NCI-H1436 (cell line): ENCODE measurements around the gene PREX1.
"Not testable (repeated sequence)": the region's sequence is repeated elsewhere in the genome, so short reads cannot be mapped to it uniquely, and the experiment has no call there.

Source experiments
- DNase-seq: peaks from one replicate; lab custom pipeline; 2025; lab: John Stamatoyannopoulos, UW

PREX1 gene

DNA sequence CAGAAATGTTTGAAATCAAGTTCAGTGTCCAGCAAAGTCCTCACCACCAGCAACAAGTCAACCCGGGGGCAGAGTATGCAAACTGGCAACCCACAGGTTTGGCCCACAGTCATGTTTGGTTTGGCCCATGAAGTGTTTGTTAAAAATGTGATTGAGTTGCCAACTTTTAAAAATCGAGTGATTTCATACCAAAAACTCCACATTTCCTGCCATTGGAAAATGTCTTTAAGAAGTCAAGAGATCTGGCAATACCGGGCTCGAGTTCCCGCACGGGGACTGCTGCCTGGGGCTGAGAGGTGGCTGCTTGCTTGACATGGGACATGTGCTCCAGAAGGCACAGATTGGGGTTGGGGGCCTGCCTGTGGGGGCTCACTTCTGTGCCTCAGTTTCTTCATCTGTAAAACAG lies 36.1 kb downstream of the PREX1 start:
- no peak for DNase-seq

DNA sequence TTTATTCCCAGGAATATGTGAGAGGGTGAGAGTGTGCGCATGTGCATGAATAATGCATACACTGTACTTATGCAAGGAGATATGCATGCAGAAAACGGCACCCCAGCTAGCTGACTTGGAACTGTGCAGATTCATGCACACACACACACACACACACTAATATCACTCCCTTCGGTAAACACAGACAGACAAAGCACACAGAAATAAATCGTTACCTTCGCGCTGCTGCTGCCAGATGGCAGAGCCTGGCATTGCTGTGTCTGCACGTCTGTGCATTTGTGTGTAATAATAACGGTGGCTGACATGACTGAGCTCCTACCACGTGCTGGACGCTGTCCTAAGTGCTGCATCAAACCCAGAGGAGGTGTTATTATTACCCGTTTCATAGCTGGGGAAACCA lies 36.8 kb downstream of the PREX1 start:
- DNase-seq: peak; percentile 12

DNA sequence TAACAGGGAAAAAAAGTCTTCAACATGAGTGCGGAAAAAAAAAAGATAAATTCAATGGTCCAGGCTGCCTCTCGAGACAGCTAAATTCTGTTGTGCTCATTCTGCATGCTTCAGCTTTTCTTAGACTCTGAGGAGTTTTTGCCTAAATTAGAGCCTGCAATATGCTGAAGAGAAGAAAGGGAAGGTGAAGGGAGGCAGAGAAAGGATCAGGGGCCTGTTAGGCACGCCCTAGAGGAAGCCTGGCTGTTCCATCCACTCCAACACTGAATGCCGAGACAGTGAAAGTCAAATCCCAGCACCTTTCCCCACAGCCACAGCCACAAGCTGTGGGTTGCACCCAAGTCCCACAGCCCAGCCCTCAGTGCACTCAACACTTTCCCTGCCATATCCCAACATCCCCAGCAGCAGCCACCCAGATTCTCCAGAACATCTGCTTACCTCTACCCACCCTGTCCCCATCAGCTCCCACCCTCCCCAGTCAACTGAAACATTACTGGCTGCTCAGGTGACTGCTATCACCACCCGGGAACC lies 37.3 kb downstream of the PREX1 start:
- no peak for DNase-seq

DNA sequence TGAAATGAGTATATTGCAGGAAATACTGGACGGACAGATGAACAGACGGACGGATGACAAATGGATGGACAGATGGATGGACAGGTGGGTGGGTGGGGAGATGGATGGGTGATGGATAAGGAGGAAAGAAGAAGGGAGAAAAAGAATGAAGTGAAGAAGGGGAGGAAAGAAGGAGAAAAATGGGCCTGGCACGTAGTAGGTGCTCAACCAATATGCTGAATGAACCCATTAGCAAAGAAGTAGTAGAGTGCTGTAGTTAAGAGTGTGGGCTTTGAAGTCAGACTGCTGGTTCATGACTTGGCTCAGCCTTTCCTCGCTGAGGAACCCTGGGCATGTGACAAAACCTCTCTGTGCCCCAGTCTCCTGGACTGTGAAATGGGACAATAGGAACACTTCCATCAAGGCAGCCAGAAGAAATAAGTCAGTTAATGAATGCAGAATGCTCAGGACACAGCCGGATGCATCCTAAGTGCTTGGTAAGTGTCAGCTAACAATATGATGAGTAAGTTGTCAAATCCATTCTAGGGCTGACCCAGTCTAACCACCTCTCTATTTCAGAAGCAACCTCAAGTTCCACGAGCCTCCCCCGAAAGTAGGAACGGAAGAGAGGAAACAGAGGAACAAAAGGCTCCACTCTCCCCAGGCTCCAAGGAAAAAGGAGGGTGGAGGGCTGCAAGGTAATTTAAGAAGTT lies 37.9 kb downstream of the PREX1 start:
- no peak for DNase-seq

DNA sequence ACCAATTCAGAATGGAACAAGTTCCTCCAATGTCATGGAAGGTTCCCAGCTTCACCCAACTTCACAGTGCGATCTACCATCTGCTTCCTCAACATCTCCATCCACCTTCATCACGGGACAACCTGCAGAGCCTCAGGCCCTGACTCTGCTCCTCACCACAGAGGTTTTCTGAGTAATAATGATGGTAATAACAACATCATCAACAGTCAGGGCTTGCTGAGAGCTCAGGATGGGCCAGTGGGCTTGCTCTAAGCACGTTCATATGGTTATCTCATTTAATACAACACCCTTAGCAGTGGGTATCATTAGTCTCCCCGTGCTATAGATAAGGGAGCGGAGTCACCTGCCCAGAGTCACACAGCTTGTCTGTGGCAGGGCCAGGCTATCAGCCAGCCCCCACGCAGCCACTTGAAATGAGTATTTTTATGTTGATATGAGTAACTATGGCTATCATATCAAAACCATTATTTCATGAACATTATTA lies 38.6 kb downstream of the PREX1 start:
- no peak for DNase-seq

DNA sequence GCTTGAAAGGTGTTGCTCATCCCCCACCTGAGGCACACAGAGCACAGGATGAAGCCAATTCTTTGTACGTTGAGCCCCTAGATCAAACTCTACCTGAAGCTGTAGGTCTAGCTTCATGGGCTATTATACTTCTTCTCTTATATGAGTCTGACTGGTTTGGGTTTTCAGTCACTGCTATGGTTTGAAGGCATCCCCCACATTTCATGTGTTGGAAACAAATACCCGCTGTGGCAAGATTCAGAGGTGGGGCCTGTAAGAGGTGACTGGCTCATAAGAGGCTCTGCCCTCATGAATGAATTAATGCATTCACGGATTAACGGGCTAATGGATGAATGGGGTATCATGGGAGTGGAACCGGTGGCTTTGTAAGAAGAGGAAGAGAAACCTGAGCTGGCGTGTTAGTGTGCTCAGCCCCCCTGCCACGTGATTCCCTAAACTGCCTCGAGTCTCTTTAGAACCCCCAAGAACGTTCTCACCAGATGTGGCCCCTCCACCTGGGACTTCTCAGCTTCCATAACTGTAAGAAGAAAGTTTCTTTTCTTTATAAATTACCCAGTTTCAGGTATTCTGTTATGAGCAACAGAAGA lies 39.2 kb downstream of the PREX1 start:
- DNase-seq: no peak

DNA sequence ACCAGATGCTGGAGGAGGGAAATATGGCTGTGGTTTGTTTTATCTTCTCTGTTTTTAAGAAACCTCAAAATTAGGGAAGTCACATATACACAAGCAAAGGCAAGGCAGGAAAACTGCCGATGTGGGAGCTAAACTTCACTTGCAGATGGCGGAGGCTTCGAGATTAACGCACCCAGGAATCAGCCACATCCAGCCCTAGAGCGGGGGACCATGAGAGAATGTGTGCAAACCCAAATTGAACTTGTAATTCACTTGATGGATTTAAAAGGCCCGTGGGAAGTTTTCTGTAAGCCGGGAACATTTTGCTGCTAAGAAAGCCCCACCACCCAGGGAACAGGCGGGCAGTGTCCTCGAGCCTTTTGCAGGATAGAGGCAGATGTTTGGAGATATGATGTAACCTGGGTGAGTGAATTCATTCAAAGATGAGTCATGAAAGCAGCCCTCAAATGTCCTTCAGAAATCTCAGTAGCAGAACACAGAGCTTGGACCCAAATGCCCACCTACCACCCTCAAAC lies 39.9 kb downstream of the PREX1 start:
- DNase-seq: no peak

DNA sequence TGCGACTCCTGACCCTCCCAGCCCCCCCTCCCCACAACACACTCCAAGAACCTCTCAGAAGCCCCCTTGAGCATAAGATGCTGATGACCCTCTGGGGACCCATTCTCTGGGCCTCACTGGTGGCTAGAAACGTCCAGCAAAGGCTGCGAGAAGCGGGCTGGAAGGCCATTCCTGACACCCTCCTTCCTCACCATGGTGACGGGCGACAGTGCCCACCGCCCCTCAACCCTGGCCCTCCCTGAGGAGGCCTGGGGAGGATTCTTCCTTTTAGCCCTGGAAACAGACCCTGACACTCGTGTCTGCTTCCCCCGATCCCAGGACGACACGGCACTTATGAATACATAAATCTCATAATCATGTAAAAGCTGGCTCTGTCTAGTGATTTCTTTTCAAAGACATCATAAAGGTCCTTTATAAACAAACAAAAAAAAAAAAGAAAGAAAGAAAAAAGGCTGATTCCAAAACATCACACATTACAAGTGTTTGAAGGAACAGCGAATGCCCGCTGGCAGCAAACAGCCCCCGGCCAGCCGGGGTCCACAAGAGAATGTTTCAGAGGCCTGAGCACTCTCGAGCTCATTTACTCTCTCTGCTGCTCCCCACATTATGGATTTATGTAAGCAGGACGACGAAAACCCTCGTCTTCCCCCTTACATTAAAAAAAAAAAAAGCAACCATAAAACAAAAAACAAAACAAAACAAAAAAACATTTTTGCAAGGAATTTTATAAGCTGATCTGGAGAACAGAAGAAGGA lies 40.7 kb downstream of the PREX1 start:
- DNase-seq: no peak

DNA sequence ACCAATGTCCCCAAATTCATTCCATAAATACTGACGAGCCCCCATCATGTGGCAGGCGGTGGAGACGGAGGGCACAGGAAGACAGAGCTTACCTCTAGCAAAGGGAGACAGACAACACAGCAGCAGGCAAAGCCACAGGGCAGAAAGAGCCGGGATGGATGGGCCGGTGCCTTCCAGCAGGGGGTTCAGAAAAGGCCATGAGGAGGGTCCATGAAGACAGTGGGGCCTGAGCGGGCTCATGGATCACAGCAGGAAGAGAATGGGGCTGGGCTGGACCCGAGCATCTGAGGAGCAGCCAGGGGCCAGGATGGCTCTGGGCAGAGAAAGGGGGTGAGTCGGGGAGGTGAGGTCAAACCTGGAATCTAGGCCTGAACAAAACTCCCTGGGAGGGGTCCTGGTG lies 42.0 kb downstream of the PREX1 start:
- no peak for DNase-seq

DNA sequence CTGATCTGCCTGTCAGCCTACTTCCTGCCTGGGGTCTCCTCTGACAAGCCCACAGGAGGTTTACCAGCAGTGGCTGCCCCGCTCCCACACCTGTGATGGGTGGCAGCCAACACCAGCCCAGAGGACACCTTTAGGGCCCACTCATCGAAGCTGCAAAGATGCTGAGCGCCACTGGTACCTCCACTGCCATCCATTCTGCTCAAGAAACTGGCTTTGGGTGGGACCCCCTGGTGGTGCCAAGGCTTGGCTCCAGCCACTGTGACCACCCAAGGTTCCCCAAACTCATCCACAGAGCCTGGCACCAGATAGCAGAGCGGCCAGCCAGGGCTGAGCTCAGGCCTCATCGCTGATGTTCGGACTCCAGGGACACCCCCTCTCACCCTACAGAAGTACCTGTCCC lies 42.5 kb downstream of the PREX1 start:
- DNase-seq: no peak

DNA sequence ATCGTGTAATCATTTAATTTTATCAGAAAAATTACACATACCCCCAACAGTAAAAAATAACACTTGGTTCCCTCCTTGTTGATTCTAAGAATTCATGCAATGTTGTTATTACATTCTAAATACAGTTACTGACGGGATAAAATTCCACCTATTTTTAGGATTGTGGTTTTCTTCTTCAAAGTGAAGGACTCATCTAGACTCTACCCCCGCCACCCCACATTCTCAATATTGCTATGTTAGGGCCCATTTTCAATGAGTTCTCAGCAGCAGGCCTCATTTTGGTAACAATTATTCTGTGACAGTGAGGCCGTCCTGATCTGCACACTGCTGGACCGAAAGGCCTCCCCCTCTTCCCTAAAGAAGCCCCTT lies 43.5 kb downstream of the PREX1 start:
- no peak for DNase-seq

DNA sequence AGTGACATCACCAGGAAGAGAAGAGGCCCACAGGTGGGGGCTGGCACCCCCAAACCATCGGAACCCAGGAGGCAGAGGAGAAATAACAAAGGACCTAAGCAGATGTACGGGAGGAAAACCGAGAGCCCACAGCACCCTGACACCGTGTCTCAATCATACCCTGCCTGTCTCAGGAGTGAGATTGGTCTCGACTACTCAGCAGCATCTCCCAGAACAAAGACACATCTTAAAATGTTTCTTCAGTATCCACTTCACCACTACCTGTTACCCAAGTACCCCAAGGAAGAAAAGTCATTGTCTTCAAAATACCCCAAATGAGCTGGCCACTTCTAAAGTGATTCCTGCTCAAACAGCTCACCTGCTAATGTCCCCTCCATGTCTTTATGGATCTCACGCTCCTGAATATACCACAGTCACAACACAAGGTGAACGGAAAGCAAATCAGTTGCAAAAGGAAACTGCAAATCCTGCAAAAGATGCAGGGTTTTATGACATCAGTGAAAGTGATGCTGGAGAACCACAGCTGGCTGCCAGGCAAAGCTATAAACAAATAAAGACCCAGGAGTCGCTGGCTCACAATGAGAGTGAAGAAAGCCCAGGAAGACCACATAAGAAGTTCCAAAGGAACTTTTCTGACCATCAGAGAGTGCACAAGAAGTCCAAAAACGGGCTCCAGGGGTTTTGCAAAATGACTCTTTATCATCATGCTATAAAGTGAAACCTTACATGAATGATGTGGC lies 44.1 kb downstream of the PREX1 start:
- no peak for DNase-seq

DNA sequence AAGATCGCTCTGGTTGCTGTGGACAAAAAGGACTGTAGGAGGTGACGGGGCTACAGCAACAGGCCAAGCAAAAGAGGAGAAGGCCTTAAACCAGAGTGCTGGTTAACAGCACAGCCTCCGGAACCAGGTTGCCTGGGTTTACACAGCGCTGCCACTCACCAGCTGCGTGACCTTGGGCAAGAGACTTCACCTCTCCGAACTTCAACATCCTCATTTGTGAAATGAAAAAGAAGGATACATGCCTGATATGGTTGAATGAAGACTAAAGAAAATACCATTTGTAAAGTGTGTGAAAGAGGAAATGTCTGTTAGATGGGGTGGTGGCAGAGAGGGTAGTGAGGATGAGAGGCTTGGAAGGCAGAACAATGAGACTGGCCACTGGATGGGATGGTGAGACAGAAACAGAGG lies 44.9 kb downstream of the PREX1 start:
- no peak for DNase-seq

DNA sequence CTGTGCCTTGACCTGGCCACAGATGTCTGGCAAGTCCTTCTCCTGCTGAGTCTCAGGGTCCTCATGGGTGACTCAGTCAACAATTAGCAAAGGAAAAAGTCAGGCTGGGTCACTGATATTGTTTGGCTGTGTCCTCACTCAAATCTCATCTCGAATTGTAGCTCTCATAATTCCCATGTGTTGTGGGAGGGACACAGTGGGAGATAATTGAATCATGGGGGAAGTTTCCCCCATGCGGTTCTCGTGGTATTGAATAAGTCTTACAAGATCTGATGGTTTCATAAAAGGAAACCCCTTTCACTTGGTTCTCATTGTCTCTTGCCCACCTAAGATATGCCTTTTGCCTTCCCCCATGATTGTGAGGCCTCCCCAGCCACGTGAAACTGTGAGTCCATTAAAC lies 45.7 kb downstream of the PREX1 start:
- no peak for DNase-seq

DNA sequence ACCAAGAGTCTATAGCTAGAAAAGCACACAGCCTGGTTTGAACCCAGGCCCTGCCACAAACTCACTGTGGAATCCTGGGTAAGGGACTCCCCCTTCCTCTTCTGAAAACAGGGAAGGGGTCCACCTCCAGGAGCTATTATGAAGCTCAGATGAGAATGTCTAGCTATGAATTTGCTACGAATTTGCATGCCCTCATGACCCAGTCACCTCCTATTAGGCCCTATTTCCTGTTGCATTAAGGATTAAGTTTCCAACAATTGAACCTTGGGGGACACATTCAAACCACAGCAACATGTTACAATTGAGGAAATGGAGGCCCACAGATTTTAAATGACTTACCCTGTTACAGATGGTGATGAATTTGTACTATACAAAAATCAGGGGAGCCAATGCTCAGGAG lies 46.2 kb downstream of the PREX1 start:
- DNase-seq: no peak

DNA sequence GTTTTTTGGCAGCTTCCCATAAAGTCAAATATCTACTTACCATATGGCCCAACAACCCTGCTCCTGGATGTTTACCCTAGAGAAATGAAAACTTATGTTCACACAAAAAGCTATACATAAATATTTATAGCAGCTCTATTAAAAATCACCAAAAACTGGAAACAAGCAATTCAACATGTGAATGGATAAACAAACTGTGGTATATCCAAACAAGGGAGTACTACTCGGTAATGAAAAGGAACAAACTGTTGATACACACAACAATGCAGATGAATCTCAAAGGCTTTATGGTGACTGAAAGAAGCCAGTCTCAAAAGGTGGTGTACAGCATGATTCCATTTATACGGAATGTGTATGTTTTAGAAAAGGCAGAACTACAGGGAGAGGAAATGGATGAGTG lies 48.4 kb downstream of the PREX1 start:
- DNase-seq: no peak

DNA sequence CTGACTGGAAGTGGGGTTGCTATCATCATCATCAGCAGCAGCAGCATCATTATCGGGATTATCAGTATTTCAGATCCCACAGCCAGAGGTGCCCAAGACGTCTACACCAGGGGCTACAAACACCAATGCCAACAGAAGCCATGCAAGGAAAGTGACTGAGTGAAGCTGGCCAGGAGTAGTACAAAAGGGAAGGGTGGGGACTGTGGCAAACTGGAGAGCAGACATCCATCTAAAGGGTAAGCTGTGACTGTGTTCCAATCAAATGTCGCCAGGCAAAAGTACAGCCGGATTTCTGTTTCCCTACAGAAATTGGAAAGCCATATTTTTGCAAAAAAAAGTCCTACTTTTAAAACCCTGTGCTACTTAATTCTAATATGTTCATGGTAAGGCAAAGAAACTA lies 50.0 kb downstream of the PREX1 start:
- no peak for DNase-seq

DNA sequence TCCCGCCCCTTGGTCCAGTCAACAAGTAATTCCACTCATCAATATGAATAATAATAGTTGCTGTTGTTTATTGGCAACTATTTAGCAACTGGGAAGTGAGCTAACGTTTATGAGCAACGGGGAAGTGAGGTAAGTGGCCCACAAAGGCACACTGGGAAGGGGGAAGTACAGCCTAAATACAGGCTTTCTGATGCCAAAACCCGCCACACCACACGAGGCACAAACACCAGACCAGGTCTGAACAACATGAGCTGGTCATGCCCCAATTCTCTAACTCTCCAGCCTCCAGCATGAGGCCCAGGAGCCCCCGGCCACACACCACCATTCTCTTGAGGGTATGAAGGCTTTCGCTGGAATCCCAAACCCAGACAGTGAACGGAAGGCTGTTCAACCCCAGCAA lies 50.8 kb downstream of the PREX1 start:
- no peak for DNase-seq

DNA sequence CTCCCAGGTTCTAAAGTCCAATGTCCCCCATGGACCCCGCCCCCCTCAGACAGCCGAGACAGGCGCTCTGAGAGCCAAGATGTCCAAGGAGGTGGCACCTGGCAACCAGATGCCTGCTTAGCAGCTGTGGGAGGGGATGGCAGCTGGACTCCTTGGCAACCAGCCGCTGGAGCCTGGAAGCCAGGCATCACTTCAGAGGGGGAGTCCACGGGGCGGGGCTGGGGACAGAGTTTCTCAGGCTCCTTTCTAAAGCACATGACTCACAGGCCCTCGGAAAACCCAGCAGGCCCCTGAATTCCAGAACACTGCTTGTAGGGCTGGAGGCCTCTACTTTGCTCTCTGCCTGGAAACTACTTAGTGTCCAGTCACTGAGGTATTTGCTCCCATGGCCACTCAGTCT lies 51.5 kb downstream of the PREX1 start:
- no peak for DNase-seq

DNA sequence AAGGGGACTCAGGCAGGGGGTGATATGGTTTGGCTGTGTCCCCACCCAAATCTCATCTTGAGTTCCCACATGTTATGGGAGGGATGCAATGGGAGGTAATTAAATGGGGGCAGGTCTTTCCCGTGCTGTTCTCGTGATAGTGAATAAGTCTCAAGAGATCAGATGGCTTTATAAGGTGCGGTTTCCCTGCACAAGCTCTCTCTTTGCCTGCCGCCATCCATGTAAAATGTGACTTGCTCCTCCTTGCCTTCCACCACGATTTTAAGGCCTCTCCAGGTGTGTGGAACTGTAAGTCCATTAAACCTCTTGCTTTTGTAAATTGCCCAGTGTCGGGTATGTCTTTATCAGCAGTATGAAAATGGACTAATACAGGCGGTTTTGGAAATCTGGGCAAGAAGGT lies 52.3 kb downstream of the PREX1 start:
- not testable (repeated sequence) for DNase-seq

DNA sequence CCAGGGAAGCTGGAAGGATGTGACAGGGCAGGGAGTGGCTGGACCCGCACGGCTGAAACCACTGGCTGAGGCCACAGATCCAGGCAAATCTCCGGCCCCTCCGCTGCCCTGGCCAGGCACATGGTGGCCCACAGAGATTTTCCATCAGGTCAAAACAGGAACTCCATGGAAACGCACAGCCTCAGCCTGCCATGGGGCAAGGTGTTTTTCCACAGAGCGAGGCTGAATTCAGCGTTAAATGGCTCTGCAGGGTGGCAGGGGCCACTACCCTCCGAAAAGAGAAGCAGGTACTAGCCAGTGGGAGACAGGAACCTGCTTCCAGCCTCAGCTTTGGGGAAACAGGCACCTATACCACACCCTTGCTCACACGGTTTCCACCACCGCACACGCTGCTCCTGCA lies 53.1 kb downstream of the PREX1 start:
- DNase-seq: no peak

DNA sequence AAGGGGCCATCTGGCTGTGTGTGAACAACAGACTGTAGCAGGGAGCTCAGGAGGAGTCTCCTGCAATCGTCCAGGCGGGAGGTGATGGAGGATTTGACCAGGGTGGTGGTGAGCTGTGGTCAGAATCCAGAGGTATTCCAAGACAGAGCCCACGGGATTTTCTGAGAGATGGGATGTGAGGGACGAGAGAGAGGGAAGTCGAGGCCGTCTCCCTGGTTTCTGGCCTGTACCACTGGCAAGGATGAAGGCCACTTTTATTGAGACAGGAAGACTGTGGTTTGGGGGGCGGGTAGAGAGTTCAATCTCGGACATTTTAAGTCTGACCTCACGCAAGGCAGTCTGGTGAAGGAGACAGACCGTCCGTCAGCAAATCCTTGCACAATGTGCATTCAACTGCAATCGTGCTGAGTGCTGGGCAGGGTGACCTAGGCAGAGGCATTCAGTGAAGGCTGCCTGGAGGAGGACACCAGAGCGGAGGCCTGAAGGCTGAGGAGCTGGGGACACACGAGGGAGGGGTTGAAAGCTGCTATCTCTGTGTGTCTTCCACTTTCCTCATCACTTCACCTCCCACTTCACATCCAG lies 53.9 kb downstream of the PREX1 start:
- no peak for DNase-seq
